GM21526 (cell line): Measurements from ENCODE around the gene CNTN5.

Experiments
- ATAC-seq: cut with Tn5 transposase; IDR thresholded peaks from one replicate; pipeline ENCODE4 v1.9.1; 2021; ENCODE audit warnings: moderate library complexity; ENCODE audit not compliant: unreplicated experiment, low FRiP score

The CNTN5 gene

DNA sequence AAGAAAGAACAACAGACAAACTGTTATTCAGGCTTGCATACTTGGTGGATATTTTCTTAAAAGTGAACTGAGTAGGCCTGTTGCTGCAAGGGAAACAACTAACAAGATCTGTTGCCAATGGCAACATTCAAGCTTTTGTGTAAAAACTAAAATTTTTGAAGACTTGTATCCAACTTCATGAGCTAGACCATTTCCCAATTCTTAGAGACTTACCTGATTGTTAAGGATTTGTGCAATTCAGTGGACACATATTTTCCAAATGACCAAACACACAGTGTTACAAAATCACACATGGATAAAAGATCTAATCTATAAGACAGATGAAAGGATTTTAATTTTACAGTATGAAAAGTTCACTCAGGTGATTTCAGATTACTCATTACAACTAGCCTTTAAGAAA, 564.1 kb downstream of the CNTN5 start:
- ATAC-seq = no peak

DNA sequence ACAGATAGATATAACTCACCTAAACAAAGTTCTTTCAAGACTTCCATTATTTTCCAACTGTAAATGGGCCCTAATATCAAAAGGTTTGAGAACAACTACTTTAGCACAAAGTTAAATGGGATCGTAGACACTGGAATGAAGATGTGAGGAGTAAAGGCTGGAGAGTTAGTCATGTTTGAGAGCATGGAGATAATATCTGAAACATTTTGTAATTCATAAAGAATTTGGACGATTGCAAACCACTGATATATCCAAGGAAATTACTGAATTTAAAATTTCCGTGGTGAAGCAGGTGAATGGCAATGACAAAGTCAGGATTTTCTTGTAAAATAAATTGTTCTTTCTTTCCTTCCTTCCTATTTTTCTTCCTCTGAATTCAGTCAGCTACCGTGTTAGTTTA, 564.9 kb downstream of the CNTN5 start:
- no peak for ATAC-seq

DNA sequence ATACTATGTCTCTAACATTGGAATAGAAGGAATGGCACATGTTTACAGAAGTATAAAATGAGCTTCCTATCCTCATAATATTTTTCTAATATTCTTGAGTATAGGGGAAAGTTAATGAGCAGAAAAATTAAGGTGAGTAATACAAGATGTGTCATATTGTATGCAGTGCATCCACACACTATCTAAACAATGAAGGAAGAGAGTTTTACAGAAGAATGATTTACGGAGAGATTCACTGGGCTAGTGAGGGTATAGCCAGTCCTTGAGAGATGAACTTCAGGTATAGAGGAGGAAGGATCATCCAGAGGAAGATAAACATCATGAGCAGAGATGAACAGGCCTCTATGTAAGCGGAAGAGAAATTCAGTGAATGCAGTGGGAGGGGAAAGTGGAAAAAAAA, 569.0 kb downstream of the CNTN5 start:
- ATAC-seq = no peak

DNA sequence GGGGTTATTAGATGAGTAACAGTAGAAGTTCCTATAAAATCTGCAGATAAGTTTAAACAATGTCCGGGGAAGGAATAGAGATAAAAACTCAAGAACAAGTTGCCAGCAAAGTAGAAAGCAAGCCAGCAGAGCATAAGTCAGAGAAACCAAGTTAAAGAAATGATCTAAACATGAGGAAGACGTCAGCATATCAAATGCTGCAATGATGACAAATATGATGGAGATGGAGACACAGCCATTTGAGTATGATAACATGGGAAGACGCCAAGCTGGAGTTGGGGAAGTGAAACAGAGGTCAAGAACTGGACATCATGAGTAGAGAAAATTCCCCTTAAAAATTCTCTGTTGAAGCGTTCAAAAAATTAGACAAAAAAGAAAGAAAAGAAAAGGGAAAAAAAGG, 571.5 kb downstream of the CNTN5 start:
- ATAC-seq = no peak

DNA sequence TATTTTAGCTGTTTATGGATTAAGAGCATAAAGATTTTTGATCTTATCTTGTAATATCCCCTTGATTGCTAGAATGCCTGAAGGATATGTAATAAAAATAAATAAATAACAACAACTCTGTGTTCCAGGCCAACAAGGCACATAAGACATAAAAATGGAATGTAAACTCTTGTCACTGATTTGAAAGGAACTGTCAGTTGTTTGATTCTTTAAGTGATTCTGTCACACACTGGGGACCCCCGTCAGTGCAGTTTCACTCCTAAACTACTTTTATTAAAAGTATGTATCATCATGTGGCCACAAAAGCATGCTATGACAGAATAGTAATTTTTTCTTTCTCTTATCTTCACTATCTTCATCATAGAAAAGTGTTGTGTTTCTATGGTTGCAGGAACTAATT, 572.4 kb downstream of the CNTN5 start:
- ATAC-seq = no peak

DNA sequence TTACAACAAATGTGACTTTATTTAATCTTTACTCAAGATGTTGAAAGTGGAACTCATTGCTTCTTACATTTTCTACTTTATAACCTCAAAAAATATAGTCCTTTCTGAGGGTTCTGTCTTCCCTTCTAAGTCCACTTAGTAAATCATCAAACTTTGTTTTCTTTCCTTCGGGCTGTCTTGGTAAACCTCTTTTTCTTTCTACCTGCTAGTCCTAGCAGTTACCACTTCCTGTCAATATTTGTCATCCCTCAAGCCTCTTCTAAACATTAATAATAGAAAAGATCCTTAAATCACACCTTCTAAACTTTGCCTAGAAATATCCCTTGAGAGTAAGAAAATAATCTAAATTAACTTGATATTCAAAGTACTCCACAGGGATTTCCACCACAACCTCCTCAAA, 580.4 kb downstream of the CNTN5 start:
- ATAC-seq = no peak

DNA sequence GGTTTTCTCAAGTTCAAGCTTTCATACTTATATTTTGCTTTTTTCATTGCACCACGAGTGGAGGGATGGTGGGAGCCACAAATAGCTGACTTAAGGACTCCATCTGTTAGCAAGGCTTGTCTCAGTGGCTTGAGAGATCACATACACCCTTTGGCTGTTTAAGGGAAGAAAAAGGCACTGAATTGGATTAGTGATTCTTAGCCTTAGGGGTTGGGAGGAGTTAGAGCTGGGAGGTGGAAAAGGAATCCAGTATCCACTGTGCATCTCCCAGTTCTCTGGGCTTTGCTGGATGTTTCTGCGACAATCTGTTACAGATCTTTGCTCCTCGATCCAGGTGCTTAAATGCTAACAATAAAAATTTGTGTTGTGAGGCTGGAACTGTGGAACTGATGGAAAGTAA, 593.6 kb downstream of the CNTN5 start:
- no peak for ATAC-seq

DNA sequence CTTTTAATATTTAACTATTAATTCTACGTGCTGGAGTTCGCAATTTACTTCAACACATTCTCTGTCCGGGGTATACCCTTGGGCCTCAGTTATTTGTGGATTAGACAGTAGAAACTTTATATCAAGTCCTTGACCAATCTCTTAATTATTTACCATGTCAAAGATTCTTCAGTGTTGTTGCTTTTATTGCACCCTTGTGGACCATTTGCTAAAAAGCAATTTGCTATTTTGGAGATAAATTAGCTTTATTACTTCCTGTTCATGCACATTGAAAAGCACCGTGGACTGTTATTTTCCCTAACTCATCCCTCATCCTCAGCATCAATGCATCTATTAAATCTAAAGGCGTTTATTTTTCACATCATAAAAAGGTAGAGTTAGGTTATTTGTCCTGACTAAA, 609.9 kb downstream of the CNTN5 start:
- ATAC-seq = no peak

DNA sequence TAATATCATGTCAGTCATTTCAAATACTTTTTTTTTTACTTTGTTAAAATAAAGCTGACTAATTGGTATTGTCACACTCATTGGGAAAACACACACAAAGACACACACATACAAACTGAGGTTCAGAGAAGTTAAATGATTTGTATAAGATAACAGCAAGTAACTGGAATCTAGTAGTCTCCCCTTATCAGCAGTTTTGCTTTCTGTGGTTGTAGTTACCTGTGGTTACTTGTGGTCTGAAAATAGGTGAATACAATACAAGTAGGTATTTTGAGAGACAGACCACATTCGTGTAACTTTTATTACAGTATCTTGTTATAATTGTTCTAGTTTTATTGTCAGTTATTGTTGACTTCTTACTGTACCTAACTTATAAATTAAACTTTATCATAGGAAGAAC, 610.9 kb downstream of the CNTN5 start:
- ATAC-seq = no peak

DNA sequence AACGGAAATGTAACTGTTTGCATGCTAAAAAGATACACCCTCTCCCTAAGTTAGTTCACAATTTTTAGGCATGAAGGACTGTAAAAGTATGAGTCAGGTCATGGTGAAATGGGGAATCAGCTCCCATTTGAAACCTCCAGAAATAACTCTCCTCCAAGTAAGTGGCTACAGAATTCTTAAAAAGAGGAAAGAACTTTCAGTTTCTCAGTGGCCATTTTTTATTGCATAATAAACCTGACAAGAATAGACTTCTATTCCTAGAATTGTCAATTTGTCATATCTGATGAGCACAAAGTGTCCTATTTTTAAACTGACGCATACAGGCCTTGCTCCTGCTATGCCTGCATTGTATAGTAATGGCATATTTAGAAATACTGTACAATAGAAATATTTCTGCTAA, 612.2 kb downstream of the CNTN5 start:
- ATAC-seq = no peak

DNA sequence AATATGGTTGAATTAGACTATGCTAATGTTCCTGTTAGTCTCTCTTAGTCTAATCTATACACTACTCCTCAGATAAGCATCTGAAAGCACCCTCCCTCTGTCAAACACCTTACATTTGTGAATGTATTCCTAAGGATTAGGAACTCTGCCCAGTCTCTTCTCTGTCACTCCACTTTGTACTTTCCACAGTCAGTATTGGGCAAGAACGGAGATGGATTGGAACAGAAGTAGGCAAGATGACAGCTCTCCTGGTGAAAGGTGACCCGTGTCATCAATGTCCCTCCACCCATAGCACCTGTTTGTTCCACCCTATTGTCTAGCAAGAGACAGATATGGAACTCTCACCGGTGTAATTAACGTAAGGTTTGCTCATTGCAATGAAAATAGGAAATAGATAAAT, 613.8 kb downstream of the CNTN5 start:
- no peak for ATAC-seq

DNA sequence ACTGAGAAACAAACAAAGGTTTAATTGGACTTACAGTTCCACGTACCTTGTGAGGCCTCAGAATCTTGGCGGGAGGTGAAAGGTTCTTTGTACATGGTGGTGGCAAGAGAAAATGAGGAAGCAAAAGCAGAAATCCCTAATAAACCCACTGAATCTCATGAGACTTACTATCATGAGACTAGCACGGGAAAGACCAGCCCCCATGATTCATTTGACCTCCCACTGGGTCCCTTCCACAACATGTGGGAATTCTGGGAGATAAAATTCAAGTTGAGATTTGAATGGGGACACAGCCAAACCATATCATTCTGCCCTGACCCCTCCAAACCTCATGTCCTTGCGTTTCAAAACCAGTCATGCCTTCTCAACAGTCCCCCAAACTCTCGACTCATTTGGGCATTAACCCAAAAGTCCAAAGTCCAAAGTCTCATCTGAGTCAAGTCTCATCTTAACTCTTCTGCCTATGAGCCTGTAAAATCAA, 617.4 kb downstream of the CNTN5 start:
- ATAC-seq = no peak

DNA sequence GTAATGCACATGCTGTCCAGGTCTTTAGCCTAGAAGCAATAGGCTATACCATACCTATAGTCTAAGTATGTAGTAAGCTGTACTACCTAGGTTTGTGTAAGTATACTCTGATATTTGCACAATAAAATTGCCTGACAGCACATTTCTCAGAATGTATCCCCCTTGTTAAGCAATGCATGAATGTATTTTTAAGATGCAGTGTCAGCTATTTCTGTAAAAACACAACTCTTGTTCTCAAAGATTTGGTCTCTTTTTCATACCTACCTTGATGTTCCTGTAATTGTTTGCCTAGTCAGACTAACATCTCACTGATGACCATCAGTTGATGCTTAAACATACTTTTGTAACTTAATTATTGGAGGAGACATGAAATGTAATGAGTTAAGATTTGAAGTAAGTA, 619.9 kb downstream of the CNTN5 start:
- no peak for ATAC-seq

DNA sequence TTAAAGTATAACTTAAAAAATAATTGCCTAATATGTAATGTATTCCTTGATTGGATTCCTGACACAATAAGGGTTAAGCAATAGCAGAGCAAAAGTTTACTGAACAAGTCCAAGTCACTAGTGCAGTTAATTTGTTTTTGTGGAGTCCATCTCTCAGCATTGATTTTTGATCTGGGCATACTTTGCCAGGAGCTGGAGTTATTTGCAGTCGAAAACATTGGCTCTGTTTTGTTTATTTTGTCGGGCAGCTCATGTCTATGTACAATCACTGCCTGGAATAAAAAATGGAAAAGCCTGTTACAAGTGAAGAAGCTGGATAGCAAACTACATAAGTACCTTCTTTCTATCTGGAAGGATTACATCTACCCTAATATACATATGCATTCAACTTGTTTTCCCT, 625.2 kb downstream of the CNTN5 start:
- ATAC-seq = no peak

DNA sequence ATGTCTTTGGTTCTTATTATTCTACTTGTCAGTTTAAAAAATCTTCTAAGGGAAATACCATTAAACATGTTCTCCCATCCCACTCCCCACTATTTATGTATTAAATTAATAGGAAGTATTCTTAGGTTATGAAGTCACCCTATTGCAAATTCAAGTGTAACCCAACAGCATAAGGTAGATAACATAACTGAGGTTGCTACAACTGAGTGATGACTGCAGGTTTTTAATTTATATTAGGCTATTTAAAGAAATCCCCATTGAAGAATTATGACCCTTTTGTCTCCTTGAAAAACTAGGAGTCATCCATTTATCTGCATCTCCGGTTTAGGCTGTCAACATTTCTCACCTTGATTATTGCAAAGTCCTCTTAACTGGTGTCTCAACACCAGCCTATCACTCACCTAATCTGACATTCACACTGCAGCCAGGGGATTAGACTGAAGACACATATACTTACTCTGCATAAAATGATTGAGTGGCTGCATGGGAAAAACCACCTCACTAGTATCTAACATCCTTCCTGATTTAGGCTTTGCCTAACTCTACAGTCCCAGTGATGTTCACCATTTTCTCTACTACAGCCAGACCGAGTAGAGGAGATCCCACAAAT, 649.4 kb downstream of the CNTN5 start:
- ATAC-seq = no peak

DNA sequence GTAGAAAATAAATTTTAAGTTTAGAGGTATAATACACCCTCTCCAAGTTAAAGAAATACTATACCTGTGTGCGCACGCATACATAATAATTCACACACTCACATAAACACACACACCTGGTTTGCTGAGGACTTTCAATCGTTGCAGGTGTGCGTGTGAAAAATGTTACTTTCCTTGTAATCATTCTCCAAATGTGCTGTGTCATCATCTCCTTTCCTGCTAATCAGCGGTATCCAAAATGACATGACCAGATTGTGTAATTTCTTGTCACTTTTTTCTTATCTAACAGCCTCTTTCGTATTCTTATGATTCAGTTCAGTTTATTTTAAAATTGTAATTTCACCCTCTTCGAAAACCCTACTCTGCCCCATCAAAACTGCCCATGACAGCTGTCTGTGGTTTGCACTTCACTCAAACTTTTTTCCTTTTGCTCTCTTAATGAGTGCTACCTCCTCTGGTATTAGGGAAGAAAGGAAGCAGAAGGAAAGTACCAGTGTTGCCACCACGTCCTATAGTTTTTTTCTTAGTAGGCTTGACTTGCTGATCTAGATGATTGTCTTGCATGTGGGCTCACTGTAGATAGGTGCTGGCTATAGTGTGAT, 651.2 kb downstream of the CNTN5 start:
- no peak for ATAC-seq

DNA sequence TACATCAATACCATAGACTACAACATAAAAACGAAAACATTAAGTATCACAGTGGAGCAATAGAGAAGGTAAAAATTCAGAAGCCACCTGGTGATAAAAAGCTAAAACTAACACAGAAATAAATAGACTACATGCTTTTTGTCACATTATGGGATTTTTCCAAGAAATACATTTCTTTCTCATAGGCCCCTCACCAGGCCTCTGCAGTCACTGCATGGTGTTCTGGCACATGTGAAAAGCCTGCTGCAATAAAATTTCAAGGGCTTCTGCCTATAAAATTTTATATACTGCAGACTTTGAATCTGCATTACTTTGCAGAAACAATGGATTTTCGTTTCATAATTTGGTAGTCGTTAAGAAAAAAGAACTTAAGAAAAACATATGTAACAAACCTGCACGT, 655.5 kb downstream of the CNTN5 start:
- no peak for ATAC-seq

DNA sequence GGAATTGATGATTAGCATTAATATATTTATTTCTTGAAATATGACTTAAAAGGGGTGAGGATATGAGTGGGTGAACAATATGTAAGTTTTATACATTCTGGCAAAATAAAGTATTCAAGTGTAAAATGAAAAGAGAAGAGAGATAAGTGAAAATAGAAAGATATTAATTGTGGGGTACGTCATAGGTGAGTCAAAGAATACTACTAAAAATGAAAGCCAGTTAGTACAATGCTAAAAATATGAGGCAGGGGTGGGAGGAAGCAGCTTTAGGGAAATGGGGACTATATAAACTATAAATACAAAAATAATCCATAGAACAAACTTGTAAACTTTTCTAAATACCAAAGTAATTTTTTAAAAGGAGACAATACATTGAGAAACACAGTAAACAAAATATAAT, 661.4 kb downstream of the CNTN5 start:
- no peak for ATAC-seq

DNA sequence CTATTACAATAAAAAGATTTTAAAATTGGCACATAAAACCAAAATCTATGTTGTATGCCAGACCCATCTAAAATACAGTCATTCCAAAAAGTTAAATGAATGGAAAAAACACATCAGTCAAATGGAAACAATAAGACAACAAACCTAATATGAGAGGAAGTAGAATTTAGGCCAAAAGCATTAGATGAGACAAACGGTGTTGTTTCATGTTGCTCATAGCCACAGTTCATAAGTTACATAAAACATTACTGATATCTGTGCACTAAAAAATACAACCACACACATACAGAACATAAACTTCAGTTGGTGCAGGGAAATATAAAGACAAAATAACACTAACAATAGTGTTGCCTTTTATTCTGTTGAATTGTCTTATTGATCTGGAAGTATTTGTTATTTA, 661.9 kb downstream of the CNTN5 start:
- no peak for ATAC-seq

DNA sequence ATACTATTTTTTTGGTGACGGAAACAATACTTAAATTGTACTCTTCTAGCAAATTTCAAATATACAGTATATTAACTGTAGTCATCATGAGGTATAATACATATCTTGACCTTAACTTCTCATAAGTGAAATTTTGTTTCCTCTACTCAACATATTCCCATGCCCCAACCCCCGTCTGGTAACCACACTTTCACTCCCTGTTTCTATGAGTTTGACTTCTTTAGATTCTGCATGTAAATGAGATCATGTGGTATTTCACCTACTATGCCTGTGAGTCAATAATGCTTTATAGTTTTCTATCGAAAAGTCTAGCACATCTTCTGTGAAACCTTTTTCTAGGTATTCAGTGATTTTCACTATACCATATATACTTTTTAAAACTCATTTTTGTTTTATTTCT, 663.2 kb downstream of the CNTN5 start:
- ATAC-seq = peak; percentile 58

DNA sequence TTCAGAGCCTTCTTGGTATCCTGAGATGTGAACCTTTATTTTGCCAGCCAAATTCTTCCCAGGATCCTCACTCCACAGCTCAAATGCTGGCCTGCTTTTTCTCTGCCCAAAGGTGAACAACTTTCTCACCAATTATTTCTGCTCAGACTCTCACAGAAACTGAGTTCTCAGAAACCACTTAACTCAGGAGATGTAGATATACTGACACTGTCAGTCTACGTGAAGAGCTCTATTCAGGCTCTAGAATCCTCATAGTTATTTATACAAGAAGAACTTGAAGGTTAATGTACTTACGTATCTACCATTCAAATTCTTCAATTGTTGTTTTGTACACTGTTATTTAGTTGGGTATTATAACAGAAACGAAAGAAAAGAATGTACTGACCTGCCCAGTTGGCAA, 666.1 kb downstream of the CNTN5 start:
- no peak for ATAC-seq

DNA sequence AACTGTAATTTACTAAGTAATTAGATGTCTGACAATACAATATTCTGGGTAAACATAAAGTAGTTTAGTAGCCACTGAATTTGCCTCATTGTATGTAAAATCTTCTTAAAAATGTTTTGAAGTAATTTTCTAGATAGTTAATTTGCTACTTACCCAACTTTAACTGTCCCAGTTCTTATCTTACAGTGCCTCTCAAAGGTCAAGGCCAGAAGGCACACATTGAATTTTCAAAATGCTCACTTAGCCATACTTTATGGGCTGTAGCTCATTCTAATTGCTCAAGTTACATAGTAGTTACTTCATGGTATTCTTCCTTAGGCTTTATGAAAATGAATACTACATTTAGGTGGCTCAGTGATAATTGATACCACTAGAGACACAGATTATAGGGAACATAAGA, 666.6 kb downstream of the CNTN5 start:
- ATAC-seq = no peak
